GM23338 (cell line): ENCODE results near the gene ENTPD3. TPM values are rescaled to one million over a fixed set of nuclear protein-coding genes. Genes with fewer than 3 reads are reported as not detected.

ENCODE experiments used
- ATAC-seq: fragments of 200-7000 bp; cut with Tn5 transposase; 3 replicates; pipeline ENCODE4 v1.9.1; 2020
- DNase-seq: peaks from one replicate; pipeline ENCODE4 v3.0.0-alpha.2; 2015; ENCODE audit warnings: low spot score
- H2AFZ ChIP-seq: fragments of 200-600 bp; sonication (generic); 2 replicates; pipeline ENCODE4 v1.8.0; 2016; ENCODE audit warnings: antibody characterized with exemption, mild to moderate bottlenecking, moderate library complexity
- H3F3A ChIP-seq: fragments of 200-600 bp; sonication (generic); replicated peaks from 2 replicates; pipeline ENCODE4 v1.8.0; 2017; ENCODE audit warnings: antibody characterized with exemption, mixed run types, low read depth
- H3K27ac ChIP-seq: fragments of 200-600 bp; sonication (generic); 2 replicates; pipeline ENCODE4 v1.6.1; 2016; ENCODE audit warnings: low read depth
- H3K27me3 ChIP-seq: fragments of 200-600 bp; sonication (generic); 2 replicates; pipeline ENCODE4 v1.8.0; 2016; ENCODE audit warnings: mild to moderate bottlenecking, mixed run types, moderate library complexity; ENCODE audit not compliant: insufficient read depth
- H3K36me3 ChIP-seq: fragments of 200-600 bp; sonication (generic); 2 replicates; pipeline ENCODE4 v1.8.0; 2016; ENCODE audit warnings: mild to moderate bottlenecking; ENCODE audit not compliant: insufficient read depth
- H3K4me1 ChIP-seq: fragments of 200-600 bp; sonication (generic); 2 replicates; pipeline ENCODE4 v1.8.0; 2016; ENCODE audit warnings: mild to moderate bottlenecking, moderate library complexity; ENCODE audit not compliant: insufficient read depth
- H3K4me2 ChIP-seq: fragments of 200-600 bp; sonication (generic); 2 replicates; pipeline ENCODE4 v1.7.1; 2017; ENCODE audit warnings: mixed run types
- H3K4me3 ChIP-seq: fragments of 200-600 bp; sonication (generic); 2 replicates; pipeline ENCODE4 v1.6.1; 2016; ENCODE audit warnings: mixed run types
- H3K79me2 ChIP-seq: fragments of 200-600 bp; sonication (generic); replicated peaks from 2 replicates; pipeline ENCODE4 v1.8.0; 2017; ENCODE audit warnings: mild to moderate bottlenecking; ENCODE audit not compliant: insufficient read depth
- H3K9me2 ChIP-seq: fragments of 200-600 bp; sonication (generic); 2 replicates; pipeline ENCODE4 v1.8.0; 2017; ENCODE audit not compliant: insufficient read depth
- H4K20me1 ChIP-seq: fragments of 200-600 bp; sonication (generic); replicated peaks from 2 replicates; pipeline ENCODE4 v1.8.0; 2017; ENCODE audit warnings: mild to moderate bottlenecking; ENCODE audit not compliant: insufficient read depth
- H3K27ac Mint-ChIP-seq: 2 replicates; pipeline ENCODE4 v1.8.0; 2020; ENCODE audit warnings: inconsistent platforms, mild to moderate bottlenecking, moderate library complexity, mixed read lengths
- H3K27me3 Mint-ChIP-seq: 3 replicates; pipeline ENCODE4 v1.8.0; 2022; ENCODE audit warnings: low read depth, mild to moderate bottlenecking, moderate library complexity, mixed read lengths, inconsistent platforms; ENCODE audit not compliant: insufficient read depth, poor library complexity
- H3K36me3 Mint-ChIP-seq: 3 replicates; pipeline ENCODE4 v1.8.0; 2021; ENCODE audit warnings: low read depth, mild to moderate bottlenecking, inconsistent platforms, moderate library complexity, mixed read lengths
- H3K4me1 Mint-ChIP-seq: 3 replicates; pipeline ENCODE4 v1.8.0; 2020; ENCODE audit warnings: mild to moderate bottlenecking, inconsistent platforms, mixed read lengths
- H3K4me3 Mint-ChIP-seq: 3 replicates; pipeline ENCODE4 v1.8.0; 2021; ENCODE audit warnings: moderate library complexity, mild to moderate bottlenecking, inconsistent platforms, mixed read lengths
- H3K9me3 Mint-ChIP-seq: 3 replicates; pipeline ENCODE4 v1.8.0; 2020; ENCODE audit warnings: moderate library complexity, mild to moderate bottlenecking, inconsistent platforms, mixed read lengths
- CREB1 ChIP-seq: fragments of 250-450 bp; sonication (Bioruptor Pico); IDR thresholded peaks from 2 replicates; pipeline ENCODE4 v1.5.0; 2020; ENCODE audit warnings: low read depth, mild to moderate bottlenecking, moderate library complexity
- EZH2 ChIP-seq: fragments of 200-600 bp; sonication (generic); IDR thresholded peaks from one replicate; pipeline ENCODE4 v1.8.0; 2017; ENCODE audit warnings: antibody characterized with exemption, mild to moderate bottlenecking, low read depth; ENCODE audit not compliant: unreplicated experiment
- EZH2phosphoT487 ChIP-seq: fragments of 200-600 bp; sonication (generic); IDR thresholded peaks from one replicate; pipeline ENCODE4 v1.8.1; 2018; ENCODE audit warnings: antibody characterized with exemption; ENCODE audit not compliant: unreplicated experiment
- JUNB ChIP-seq: IDR thresholded peaks from one replicate; pipeline ENCODE4 v1.6.1; 2016; ENCODE audit warnings: antibody characterized with exemption; ENCODE audit not compliant: unreplicated experiment
- NANOG ChIP-seq: IDR thresholded peaks from 2 replicates; pipeline ENCODE4 v1.6.1; 2016; ENCODE audit warnings: antibody characterized with exemption, borderline replicate concordance
- POLR2AphosphoS5 ChIP-seq: IDR thresholded peaks from 2 replicates; pipeline ENCODE4 v1.6.1; 2016; ENCODE audit warnings: antibody characterized with exemption, low read depth
- STAT1 ChIP-seq: IDR thresholded peaks from one replicate; pipeline ENCODE4 v1.6.1; 2016; ENCODE audit warnings: antibody characterized with exemption; ENCODE audit not compliant: unreplicated experiment
- ZNF114 ChIP-seq: fragments of 250-450 bp; sonication (Bioruptor Pico); IDR thresholded peaks from 2 replicates; pipeline ENCODE4 v1.5.0; 2020; ENCODE audit warnings: mild to moderate bottlenecking, moderate library complexity
- ZNF331 ChIP-seq: fragments of 250-450 bp; sonication (Bioruptor Pico); IDR thresholded peaks from 2 replicates; pipeline ENCODE4 v1.5.0; 2020; ENCODE audit warnings: low read depth, mild to moderate bottlenecking, moderate library complexity
- polyA plus RNA-seq: library from polyadenylated mRNA; unstranded; fragments of >200 nt; fragmentation: Nextera tagmentation; extraction: Ambion mirVana; gene quantifications from 2 replicates; pipeline ENCODE4 v1.2.1, GENCODE V29; 2016
- total RNA-seq: library from RNA; depleted of rRNA; stranded (reverse); fragments of >200 nt; shearing (Covaris generic); gene quantifications from 2 replicates; pipeline ENCODE4 v1.2.3, GENCODE V29; 2014
- TF ChIP-seq, protein P1 (sequence below): fragments of 250-450 bp; sonication (Bioruptor Pico); IDR thresholded peaks from 2 replicates; pipeline ENCODE4 v1.5.0; 2020; ENCODE audit warnings: mild to moderate bottlenecking, moderate library complexity
- TF ChIP-seq, protein P2 (sequence below): IDR thresholded peaks from 2 replicates; pipeline ENCODE4 v1.6.1; 2016; ENCODE audit warnings: antibody characterized with exemption
- TF ChIP-seq, protein P3 (sequence below), 2 experiments: fragments of 200-600 bp in 1 of 2; sonication (generic) in 1 of 2; conservative IDR thresholded peaks; 2 replicates each; pipeline versions ENCODE4 v1.5.1 to v1.6.1; 2016 to 2017; ENCODE audit warnings: antibody characterized with exemption in 2 of 2, low read depth in 2 of 2, mild to moderate bottlenecking in 2 of 2, moderate library complexity in 1 of 2
- TF ChIP-seq, protein P4 (sequence below): IDR thresholded peaks from one replicate; pipeline ENCODE4 v1.6.1; 2018; ENCODE audit warnings: antibody characterized with exemption; ENCODE audit not compliant: unreplicated experiment

ENTPD3 gene
- total and polyA plus RNA-seq, 2 experiments from 2014 or later, result 0.32 to 0.63 TPM

DNA sequence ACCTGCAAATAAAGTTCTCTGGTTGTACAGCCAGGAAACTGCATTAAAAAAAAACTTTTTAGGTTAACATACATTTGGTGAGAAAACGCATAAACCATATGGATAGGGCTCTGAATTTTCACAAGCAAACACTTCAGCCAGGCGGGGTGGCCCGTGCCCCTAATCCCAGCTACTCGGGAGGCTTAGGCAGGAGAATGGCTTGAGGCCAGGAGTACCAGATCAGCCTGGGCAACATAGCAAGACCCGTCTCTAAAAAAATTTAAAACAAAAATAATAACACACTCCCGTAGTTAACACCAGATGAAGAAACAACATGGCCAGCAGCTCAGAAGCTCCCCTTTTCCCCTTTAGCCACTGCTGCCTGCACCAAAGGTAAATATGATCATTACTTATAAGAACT, 66.9 kb downstream of the ENTPD3 start:
- peaks cover 11% of the 10 kb centered on the region for H3K4me1 ChIP-seq
- TF ChIP-seq, protein P1, sequence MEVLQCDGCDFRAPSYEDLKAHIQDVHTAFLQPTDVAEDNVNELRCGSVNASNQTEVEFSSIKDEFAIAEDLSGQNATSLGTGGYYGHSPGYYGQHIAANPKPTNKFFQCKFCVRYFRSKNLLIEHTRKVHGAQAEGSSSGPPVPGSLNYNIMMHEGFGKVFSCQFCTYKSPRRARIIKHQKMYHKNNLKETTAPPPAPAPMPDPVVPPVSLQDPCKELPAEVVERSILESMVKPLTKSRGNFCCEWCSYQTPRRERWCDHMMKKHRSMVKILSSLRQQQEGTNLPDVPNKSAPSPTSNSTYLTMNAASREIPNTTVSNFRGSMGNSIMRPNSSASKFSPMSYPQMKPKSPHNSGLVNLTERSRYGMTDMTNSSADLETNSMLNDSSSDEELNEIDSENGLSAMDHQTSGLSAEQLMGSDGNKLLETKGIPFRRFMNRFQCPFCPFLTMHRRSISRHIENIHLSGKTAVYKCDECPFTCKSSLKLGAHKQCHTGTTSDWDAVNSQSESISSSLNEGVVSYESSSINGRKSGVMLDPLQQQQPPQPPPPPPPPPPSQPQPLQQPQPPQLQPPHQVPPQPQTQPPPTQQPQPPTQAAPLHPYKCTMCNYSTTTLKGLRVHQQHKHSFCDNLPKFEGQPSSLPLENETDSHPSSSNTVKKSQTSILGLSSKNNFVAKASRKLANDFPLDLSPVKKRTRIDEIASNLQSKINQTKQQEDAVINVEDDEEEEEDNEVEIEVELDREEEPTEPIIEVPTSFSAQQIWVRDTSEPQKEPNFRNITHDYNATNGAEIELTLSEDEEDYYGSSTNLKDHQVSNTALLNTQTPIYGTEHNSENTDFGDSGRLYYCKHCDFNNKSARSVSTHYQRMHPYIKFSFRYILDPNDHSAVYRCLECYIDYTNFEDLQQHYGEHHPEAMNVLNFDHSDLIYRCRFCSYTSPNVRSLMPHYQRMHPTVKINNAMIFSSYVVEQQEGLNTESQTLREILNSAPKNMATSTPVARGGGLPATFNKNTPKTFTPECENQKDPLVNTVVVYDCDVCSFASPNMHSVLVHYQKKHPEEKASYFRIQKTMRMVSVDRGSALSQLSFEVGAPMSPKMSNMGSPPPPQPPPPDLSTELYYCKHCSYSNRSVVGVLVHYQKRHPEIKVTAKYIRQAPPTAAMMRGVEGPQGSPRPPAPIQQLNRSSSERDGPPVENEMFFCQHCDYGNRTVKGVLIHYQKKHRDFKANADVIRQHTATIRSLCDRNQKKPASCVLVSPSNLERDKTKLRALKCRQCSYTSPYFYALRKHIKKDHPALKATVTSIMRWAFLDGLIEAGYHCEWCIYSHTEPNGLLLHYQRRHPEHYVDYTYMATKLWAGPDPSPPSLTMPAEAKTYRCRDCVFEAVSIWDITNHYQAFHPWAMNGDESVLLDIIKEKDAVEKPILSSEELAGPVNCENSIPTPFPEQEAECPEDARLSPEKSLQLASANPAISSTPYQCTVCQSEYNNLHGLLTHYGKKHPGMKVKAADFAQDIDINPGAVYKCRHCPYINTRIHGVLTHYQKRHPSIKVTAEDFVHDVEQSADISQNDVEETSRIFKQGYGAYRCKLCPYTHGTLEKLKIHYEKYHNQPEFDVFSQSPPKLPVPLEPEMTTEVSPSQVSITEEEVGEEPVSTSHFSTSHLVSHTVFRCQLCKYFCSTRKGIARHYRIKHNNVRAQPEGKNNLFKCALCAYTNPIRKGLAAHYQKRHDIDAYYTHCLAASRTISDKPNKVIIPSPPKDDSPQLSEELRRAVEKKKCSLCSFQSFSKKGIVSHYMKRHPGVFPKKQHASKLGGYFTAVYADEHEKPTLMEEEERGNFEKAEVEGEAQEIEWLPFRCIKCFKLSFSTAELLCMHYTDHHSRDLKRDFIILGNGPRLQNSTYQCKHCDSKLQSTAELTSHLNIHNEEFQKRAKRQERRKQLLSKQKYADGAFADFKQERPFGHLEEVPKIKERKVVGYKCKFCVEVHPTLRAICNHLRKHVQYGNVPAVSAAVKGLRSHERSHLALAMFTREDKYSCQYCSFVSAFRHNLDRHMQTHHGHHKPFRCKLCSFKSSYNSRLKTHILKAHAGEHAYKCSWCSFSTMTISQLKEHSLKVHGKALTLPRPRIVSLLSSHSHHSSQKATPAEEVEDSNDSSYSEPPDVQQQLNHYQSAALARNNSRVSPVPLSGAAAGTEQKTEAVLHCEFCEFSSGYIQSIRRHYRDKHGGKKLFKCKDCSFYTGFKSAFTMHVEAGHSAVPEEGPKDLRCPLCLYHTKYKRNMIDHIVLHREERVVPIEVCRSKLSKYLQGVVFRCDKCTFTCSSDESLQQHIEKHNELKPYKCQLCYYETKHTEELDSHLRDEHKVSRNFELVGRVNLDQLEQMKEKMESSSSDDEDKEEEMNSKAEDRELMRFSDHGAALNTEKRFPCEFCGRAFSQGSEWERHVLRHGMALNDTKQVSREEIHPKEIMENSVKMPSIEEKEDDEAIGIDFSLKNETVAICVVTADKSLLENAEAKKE, result no peak
- no peak for TF ChIP-seq NANOG
- TF ChIP-seq STAT1, result no peak
- TF ChIP-seq, protein P2, sequence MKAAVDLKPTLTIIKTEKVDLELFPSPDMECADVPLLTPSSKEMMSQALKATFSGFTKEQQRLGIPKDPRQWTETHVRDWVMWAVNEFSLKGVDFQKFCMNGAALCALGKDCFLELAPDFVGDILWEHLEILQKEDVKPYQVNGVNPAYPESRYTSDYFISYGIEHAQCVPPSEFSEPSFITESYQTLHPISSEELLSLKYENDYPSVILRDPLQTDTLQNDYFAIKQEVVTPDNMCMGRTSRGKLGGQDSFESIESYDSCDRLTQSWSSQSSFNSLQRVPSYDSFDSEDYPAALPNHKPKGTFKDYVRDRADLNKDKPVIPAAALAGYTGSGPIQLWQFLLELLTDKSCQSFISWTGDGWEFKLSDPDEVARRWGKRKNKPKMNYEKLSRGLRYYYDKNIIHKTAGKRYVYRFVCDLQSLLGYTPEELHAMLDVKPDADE, result no peak
- no peak for TF ChIP-seq EZH2
- TF ChIP-seq, protein P3, sequence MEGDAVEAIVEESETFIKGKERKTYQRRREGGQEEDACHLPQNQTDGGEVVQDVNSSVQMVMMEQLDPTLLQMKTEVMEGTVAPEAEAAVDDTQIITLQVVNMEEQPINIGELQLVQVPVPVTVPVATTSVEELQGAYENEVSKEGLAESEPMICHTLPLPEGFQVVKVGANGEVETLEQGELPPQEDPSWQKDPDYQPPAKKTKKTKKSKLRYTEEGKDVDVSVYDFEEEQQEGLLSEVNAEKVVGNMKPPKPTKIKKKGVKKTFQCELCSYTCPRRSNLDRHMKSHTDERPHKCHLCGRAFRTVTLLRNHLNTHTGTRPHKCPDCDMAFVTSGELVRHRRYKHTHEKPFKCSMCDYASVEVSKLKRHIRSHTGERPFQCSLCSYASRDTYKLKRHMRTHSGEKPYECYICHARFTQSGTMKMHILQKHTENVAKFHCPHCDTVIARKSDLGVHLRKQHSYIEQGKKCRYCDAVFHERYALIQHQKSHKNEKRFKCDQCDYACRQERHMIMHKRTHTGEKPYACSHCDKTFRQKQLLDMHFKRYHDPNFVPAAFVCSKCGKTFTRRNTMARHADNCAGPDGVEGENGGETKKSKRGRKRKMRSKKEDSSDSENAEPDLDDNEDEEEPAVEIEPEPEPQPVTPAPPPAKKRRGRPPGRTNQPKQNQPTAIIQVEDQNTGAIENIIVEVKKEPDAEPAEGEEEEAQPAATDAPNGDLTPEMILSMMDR (conservative IDR thresholded peaks at IDR 0.05; ENCODE audit: low read depth in 2 of 2), result no peak
- TF ChIP-seq ZNF331 (CRISPR knock-in tag), result no peak
- no peak for TF ChIP-seq CREB1 (CRISPR knock-in tag)
- no peak for TF ChIP-seq POLR2AphosphoS5
- no peak for TF ChIP-seq EZH2phosphoT487
- TF ChIP-seq ZNF114, result no peak
- no peak for TF ChIP-seq JUNB
- TF ChIP-seq, protein P4, sequence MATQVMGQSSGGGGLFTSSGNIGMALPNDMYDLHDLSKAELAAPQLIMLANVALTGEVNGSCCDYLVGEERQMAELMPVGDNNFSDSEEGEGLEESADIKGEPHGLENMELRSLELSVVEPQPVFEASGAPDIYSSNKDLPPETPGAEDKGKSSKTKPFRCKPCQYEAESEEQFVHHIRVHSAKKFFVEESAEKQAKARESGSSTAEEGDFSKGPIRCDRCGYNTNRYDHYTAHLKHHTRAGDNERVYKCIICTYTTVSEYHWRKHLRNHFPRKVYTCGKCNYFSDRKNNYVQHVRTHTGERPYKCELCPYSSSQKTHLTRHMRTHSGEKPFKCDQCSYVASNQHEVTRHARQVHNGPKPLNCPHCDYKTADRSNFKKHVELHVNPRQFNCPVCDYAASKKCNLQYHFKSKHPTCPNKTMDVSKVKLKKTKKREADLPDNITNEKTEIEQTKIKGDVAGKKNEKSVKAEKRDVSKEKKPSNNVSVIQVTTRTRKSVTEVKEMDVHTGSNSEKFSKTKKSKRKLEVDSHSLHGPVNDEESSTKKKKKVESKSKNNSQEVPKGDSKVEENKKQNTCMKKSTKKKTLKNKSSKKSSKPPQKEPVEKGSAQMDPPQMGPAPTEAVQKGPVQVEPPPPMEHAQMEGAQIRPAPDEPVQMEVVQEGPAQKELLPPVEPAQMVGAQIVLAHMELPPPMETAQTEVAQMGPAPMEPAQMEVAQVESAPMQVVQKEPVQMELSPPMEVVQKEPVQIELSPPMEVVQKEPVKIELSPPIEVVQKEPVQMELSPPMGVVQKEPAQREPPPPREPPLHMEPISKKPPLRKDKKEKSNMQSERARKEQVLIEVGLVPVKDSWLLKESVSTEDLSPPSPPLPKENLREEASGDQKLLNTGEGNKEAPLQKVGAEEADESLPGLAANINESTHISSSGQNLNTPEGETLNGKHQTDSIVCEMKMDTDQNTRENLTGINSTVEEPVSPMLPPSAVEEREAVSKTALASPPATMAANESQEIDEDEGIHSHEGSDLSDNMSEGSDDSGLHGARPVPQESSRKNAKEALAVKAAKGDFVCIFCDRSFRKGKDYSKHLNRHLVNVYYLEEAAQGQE, result no peak
- Mint-ChIP-seq H3K36me3 (peaks cover 23% of the 10 kb centered on the region), H3K27me3 (peaks cover 6% of the 10 kb centered on the region), H3K4me3 (peak overlapping the region; percentile 90; the same call in 2 of the 3 replicates), H3K27ac (no peak overlapping the region), H3K4me1 (peaks cover 20% of the 10 kb centered on the region), H3K9me3 (no peaks in the 10 kb centered on the region)
- no peak for ATAC-seq
- no peaks in the 10 kb centered on the region for H3K27me3 ChIP-seq
- H3K27ac ChIP-seq, result no peak overlapping the region
- peak overlapping the region; percentile 46 for H3K4me3 ChIP-seq
- H3K9me2 ChIP-seq, result no peaks in the 10 kb centered on the region
- H3F3A ChIP-seq, result peaks cover 13% of the 10 kb centered on the region
- no peak overlapping the region for H2AFZ ChIP-seq
- no peak for DNase-seq
- peak overlapping the region; percentile 69 for H3K4me2 ChIP-seq
- H4K20me1 ChIP-seq, result peaks cover 13% of the 10 kb centered on the region
- peaks cover 18% of the 10 kb centered on the region for H3K79me2 ChIP-seq
- peaks cover 12% of the 10 kb centered on the region for H3K36me3 ChIP-seq
